Measurements from ENCODE around the gene EPB41L2. TPM values are rescaled to one million over a fixed set of nuclear protein-coding genes. Genes with fewer than 3 reads are reported as not detected.
A peak's percentile ranks its signal among the peaks of the same experiment; 100 is the strongest.
"Not testable (repeated sequence)": the region's sequence is repeated elsewhere in the genome, so short reads cannot be mapped to it uniquely, and the experiment has no call there.

Gene EPB41L2
- total RNA-seq, 1 experiment from 2014 or later: 33.2 TPM

DNA sequence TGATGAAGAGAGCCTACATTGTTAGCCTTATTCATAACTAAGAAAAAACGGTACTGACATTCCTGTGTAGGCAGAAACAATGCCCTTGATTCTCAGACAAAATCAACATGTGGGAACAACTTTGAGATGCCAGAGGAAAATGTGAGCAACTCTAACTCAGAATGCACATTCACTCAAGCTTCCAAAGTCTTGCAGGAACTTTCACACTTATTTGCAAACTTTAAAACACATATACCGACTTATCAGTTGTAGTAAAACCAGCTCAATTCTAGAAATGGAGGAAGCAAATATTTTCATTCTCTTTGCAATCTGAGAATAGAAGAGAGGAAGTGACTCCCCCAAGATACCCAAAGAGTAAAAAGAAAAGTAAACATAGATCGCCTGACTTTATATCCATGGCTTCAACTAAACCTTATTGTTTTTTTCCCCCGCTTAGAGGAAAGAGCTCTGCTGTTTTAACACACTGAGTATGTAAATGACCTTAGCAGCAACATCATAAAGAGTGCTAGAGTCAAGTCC is 117.6 kb downstream of the EPB41L2 start:
- peak; percentile 41 for DNase-seq (ENCODE audit: low read depth)

GRCh38 chr6:130944486-130944885 is 118.6 kb downstream of the EPB41L2 start:
- peak; percentile 55 for DNase-seq (ENCODE audit: low read depth)

DNA sequence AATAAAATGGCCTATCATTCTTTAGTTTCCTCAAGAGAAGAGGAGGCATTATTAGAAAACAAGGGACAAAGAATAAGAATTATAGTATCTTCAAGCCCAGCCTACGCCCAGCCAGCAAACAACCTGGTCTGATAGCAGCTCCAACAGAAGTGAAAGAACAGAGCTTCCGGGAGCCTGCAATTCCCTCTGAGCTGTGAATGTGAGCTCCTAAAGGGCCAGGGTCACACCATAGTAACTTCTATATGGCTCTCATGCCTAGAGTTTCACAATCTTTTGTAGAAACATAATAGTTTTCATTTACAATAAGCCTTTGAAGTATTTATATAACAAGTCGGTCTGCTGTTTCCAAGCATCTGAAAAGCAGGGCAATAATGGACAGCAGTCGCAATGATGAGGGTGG is 119.3 kb downstream of the EPB41L2 start:
- DNase-seq (ENCODE audit: low read depth): no peak

- DNase-seq (ENCODE audit: low read depth): not testable (repeated sequence)
These were observed 120.3 kb downstream of the EPB41L2 start for GRCh38 chr6:130942752-130943151.

- DNase-seq (ENCODE audit: low read depth): peak; percentile 65
These were observed 125.0 kb downstream of the EPB41L2 start for GRCh38 chr6:130937942-130938604.

DNA sequence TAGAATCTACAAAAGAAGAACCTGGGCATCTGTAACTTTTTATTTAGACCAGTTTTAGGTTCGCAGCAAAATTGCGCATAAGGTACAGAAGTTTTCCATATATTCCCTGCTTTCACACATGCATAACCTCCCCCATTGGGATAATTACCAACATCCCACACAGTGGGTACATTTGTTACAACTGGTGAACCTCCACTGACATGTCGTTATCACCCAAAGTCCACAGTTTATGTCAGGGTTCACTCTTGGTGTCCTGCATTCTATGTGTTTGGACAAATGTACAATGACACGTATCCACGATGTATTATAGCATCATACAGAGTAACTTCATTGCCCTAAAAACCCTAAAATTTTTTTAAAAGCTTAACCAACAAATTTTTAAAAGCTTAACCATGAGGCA is 126.1 kb downstream of the EPB41L2 start:
- DNase-seq (ENCODE audit: low read depth): no peak

GRCh38 chr6:130935978-130936377 is 127.1 kb downstream of the EPB41L2 start:
- DNase-seq (ENCODE audit: low read depth): no peak

- DNase-seq (ENCODE audit: low read depth): no peak
These were observed 128.0 kb downstream of the EPB41L2 start for GRCh38 chr6:130934848-130935585.

DNA sequence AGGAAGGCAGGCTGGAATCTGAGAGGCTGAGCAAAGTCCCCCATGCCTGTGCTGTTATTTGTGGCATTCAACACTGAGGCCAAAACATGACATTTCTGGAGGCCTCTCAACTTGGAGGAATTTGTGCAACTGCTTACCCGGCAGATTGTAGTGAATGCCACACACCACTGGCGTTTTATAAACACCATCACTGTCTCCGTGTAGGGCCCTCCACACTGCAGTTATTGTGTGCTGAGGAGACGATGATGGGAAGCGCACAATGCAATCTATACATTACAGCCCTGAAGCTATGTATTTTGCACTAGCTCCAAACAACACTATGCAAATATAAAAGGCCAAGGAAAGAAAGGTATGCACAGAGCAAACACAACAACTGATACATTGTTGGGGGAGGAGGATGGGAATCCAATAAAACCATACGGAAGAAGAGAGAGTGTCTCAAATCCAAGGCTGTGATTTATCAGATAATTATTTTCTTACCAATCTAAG is 129.3 kb downstream of the EPB41L2 start:
- DNase-seq (ENCODE audit: low read depth): peak; percentile 31

DNA sequence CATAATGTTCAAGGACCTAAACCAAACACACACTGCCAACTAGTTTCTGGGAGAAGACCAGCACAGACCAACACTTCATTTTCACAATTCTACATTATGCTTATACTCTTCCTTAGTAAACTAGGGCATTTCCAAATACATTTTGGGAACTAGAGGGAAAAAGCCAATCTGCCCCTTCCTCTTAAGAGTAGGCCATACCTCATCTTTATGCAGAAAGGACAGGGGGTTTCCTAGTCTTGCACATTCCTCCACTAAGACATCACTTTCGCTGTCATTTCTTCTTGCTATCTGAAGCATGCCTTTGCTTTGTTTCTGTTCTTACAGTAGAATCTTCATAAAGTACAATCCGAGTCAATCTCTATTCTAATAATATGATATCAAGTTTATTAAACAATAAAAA is 130.1 kb downstream of the EPB41L2 start:
- DNase-seq (ENCODE audit: low read depth): no peak

GRCh38 chr6:130932438-130932837 is 130.6 kb downstream of the EPB41L2 start:
- no peak for DNase-seq (ENCODE audit: low read depth)

- DNase-seq (ENCODE audit: low read depth): no peak
These were observed 131.4 kb downstream of the EPB41L2 start for GRCh38 chr6:130931683-130932082.

GRCh38 chr6:130929036-130929678 is 133.9 kb downstream of the EPB41L2 start:
- no peak for DNase-seq (ENCODE audit: low read depth)

- DNase-seq (ENCODE audit: low read depth): no peak
These were observed 134.7 kb downstream of the EPB41L2 start for GRCh38 chr6:130928158-130928912.

- DNase-seq (ENCODE audit: low read depth): peak; percentile 31
These were observed 135.7 kb downstream of the EPB41L2 start for GRCh38 chr6:130927305-130927704.

GRCh38 chr6:130923350-130923749 is 139.7 kb downstream of the EPB41L2 start:
- no peak for DNase-seq (ENCODE audit: low read depth)

GRCh38 chr6:130922922-130923321 is 140.1 kb downstream of the EPB41L2 start:
- DNase-seq (ENCODE audit: low read depth): no peak

DNA sequence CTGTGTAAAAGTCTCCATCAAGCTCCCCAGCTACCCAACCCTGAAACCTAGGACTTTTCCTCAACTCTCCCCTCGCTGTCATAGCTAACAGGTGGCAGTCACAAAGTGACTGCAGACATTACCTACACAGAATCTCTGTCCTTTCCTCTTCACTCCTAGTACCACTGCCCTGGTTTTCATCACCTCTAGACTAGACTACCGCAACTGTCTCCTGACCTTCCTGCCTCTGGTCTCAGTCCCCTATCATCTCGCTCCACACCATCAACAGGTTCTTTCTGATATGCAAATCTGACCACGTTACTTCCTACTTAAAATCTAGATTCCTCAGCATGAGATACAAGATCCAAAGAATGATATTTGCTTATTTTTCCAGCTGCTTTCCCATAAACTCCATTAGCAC is 142.1 kb downstream of the EPB41L2 start:
- DNase-seq (ENCODE audit: low read depth): no peak

DNA sequence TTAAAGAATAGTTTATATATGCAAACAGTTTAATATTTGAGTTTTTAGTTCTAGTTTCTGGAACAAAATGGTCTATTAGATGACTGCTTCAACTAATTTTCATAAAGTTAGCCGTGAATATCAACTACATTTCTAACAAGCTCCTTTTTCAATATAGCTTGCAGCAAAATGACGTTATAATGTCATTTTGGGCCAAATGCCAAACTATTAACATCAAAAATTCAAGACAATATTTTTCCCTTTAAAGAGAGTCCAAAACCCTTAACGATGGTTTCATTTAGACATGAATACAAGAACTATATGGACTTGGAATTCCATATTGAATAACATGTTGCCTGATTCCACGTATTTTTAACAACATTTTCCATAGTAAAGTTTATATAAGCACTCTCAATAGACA is 144.9 kb downstream of the EPB41L2 start:
- no peak for DNase-seq (ENCODE audit: low read depth)

DNA sequence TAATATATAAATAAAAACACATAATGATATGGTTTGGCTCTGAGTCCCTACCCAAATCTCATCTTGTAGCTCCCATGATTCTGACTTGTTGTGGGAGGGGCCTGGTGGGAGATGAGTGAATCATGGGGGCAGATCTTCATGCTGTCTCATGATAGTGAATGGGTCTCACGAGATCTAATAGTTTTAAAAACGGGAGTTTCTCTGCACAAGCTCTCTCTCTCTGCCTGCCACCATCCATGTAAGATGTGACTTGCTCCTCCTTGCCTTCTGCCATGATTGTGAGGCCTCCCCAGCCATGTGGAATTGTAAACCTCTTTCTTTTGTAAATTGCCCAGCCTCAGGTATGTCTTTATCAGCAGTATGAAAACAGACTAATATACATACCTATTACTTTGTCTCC is 147.4 kb downstream of the EPB41L2 start:
- not testable (repeated sequence) for DNase-seq (ENCODE audit: low read depth)

GRCh38 chr6:130913120-130913519 is 149.9 kb downstream of the EPB41L2 start:
- DNase-seq (ENCODE audit: low read depth): no peak

DNA sequence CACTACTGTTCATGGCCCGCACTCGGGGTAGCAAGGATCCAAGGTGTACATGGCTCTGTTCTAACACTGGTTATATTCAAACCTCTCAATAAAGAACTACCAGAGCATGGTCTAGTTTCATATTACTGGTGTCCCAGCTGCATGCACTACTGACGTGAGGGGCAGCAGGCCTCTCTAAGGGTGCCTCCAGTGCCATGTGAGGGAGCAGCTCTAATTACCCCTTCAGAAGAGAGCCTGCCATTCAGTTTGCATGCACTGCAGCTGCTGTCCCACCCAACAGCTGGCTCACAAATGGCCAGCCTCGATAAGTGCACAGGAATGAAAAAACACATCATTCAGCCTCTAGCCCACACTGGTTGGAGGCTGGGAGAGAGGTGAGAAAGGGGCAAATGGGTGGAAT is 150.6 kb downstream of the EPB41L2 start:
- no peak for DNase-seq (ENCODE audit: low read depth)

Data from RPMI7951 (cell line).